HL-60 (cell line): Measurements from ENCODE around the gene MED13L.

Source experiments
- CTCF ChIP-seq: IDR thresholded peaks from one replicate; pipeline ENCODE4 v1.5.1; 2011; ENCODE audit warnings: low read length, control low read depth, inconsistent platforms; ENCODE audit not compliant: insufficient read depth
- REST ChIP-seq: IDR thresholded peaks from 2 replicates; pipeline ENCODE4 v1.6.1; 2012; ENCODE audit warnings: low read depth; ENCODE audit not compliant: insufficient replicate concordance

GRCh38 chr12:116128779-116129178 is 148.7 kb downstream of the MED13L start:
- TF ChIP-seq CTCF, result no peak
- TF ChIP-seq REST, result no peak
